GM23338 (cell line): ENCODE results near the gene RFK. TPM values are rescaled to one million over a fixed set of nuclear protein-coding genes. Genes with fewer than 3 reads are reported as not detected.

Source experiments
- ATAC-seq: fragments of 200-7000 bp; cut with Tn5 transposase; 3 replicates; pipeline ENCODE4 v1.9.1; 2020
- DNase-seq: peaks from one replicate; pipeline ENCODE4 v3.0.0-alpha.2; 2015; ENCODE audit warnings: low spot score
- H2AFZ ChIP-seq: fragments of 200-600 bp; sonication (generic); 2 replicates; pipeline ENCODE4 v1.8.0; 2016; ENCODE audit warnings: antibody characterized with exemption, mild to moderate bottlenecking, moderate library complexity
- H3F3A ChIP-seq: fragments of 200-600 bp; sonication (generic); replicated peaks from 2 replicates; pipeline ENCODE4 v1.8.0; 2017; ENCODE audit warnings: antibody characterized with exemption, mixed run types, low read depth
- H3K27ac ChIP-seq: fragments of 200-600 bp; sonication (generic); 2 replicates; pipeline ENCODE4 v1.6.1; 2016; ENCODE audit warnings: low read depth
- H3K27me3 ChIP-seq: fragments of 200-600 bp; sonication (generic); 2 replicates; pipeline ENCODE4 v1.8.0; 2016; ENCODE audit warnings: mild to moderate bottlenecking, mixed run types, moderate library complexity; ENCODE audit not compliant: insufficient read depth
- H3K36me3 ChIP-seq: fragments of 200-600 bp; sonication (generic); 2 replicates; pipeline ENCODE4 v1.8.0; 2016; ENCODE audit warnings: mild to moderate bottlenecking; ENCODE audit not compliant: insufficient read depth
- H3K4me1 ChIP-seq: fragments of 200-600 bp; sonication (generic); 2 replicates; pipeline ENCODE4 v1.8.0; 2016; ENCODE audit warnings: mild to moderate bottlenecking, moderate library complexity; ENCODE audit not compliant: insufficient read depth
- H3K4me2 ChIP-seq: fragments of 200-600 bp; sonication (generic); 2 replicates; pipeline ENCODE4 v1.7.1; 2017; ENCODE audit warnings: mixed run types
- H3K4me3 ChIP-seq: fragments of 200-600 bp; sonication (generic); 2 replicates; pipeline ENCODE4 v1.6.1; 2016; ENCODE audit warnings: mixed run types
- H3K79me2 ChIP-seq: fragments of 200-600 bp; sonication (generic); replicated peaks from 2 replicates; pipeline ENCODE4 v1.8.0; 2017; ENCODE audit warnings: mild to moderate bottlenecking; ENCODE audit not compliant: insufficient read depth
- H3K9me2 ChIP-seq: fragments of 200-600 bp; sonication (generic); 2 replicates; pipeline ENCODE4 v1.8.0; 2017; ENCODE audit not compliant: insufficient read depth
- H4K20me1 ChIP-seq: fragments of 200-600 bp; sonication (generic); replicated peaks from 2 replicates; pipeline ENCODE4 v1.8.0; 2017; ENCODE audit warnings: mild to moderate bottlenecking; ENCODE audit not compliant: insufficient read depth
- H3K27ac Mint-ChIP-seq: 2 replicates; pipeline ENCODE4 v1.8.0; 2020; ENCODE audit warnings: inconsistent platforms, mild to moderate bottlenecking, moderate library complexity, mixed read lengths
- H3K27me3 Mint-ChIP-seq: 3 replicates; pipeline ENCODE4 v1.8.0; 2022; ENCODE audit warnings: low read depth, mild to moderate bottlenecking, moderate library complexity, mixed read lengths, inconsistent platforms; ENCODE audit not compliant: insufficient read depth, poor library complexity
- H3K36me3 Mint-ChIP-seq: 3 replicates; pipeline ENCODE4 v1.8.0; 2021; ENCODE audit warnings: low read depth, mild to moderate bottlenecking, inconsistent platforms, moderate library complexity, mixed read lengths
- H3K4me1 Mint-ChIP-seq: 3 replicates; pipeline ENCODE4 v1.8.0; 2020; ENCODE audit warnings: mild to moderate bottlenecking, inconsistent platforms, mixed read lengths
- H3K4me3 Mint-ChIP-seq: 3 replicates; pipeline ENCODE4 v1.8.0; 2021; ENCODE audit warnings: moderate library complexity, mild to moderate bottlenecking, inconsistent platforms, mixed read lengths
- H3K9me3 Mint-ChIP-seq: 3 replicates; pipeline ENCODE4 v1.8.0; 2020; ENCODE audit warnings: moderate library complexity, mild to moderate bottlenecking, inconsistent platforms, mixed read lengths
- ETS1 ChIP-seq: IDR thresholded peaks from 2 replicates; pipeline ENCODE4 v1.6.1; 2016; ENCODE audit warnings: antibody characterized with exemption
- EZH2 ChIP-seq: fragments of 200-600 bp; sonication (generic); IDR thresholded peaks from one replicate; pipeline ENCODE4 v1.8.0; 2017; ENCODE audit warnings: antibody characterized with exemption, mild to moderate bottlenecking, low read depth; ENCODE audit not compliant: unreplicated experiment
- NANOG ChIP-seq: IDR thresholded peaks from 2 replicates; pipeline ENCODE4 v1.6.1; 2016; ENCODE audit warnings: antibody characterized with exemption, borderline replicate concordance
- POLR2AphosphoS5 ChIP-seq: IDR thresholded peaks from 2 replicates; pipeline ENCODE4 v1.6.1; 2016; ENCODE audit warnings: antibody characterized with exemption, low read depth
- ZNF331 ChIP-seq: fragments of 250-450 bp; sonication (Bioruptor Pico); IDR thresholded peaks from 2 replicates; pipeline ENCODE4 v1.5.0; 2020; ENCODE audit warnings: low read depth, mild to moderate bottlenecking, moderate library complexity
- ZNF462 ChIP-seq: fragments of 250-450 bp; sonication (Bioruptor Pico); IDR thresholded peaks from 2 replicates; pipeline ENCODE4 v1.5.0; 2020; ENCODE audit warnings: mild to moderate bottlenecking, moderate library complexity
- polyA plus RNA-seq: library from polyadenylated mRNA; unstranded; fragments of >200 nt; fragmentation: Nextera tagmentation; extraction: Ambion mirVana; gene quantifications from 2 replicates; pipeline ENCODE4 v1.2.1, GENCODE V29; 2016
- total RNA-seq: library from RNA; depleted of rRNA; stranded (reverse); fragments of >200 nt; shearing (Covaris generic); gene quantifications from 2 replicates; pipeline ENCODE4 v1.2.3, GENCODE V29; 2014

The RFK gene
- total and polyA plus RNA-seq, 2 experiments from 2014 or later: 15.2 to 15.4 TPM

DNA sequence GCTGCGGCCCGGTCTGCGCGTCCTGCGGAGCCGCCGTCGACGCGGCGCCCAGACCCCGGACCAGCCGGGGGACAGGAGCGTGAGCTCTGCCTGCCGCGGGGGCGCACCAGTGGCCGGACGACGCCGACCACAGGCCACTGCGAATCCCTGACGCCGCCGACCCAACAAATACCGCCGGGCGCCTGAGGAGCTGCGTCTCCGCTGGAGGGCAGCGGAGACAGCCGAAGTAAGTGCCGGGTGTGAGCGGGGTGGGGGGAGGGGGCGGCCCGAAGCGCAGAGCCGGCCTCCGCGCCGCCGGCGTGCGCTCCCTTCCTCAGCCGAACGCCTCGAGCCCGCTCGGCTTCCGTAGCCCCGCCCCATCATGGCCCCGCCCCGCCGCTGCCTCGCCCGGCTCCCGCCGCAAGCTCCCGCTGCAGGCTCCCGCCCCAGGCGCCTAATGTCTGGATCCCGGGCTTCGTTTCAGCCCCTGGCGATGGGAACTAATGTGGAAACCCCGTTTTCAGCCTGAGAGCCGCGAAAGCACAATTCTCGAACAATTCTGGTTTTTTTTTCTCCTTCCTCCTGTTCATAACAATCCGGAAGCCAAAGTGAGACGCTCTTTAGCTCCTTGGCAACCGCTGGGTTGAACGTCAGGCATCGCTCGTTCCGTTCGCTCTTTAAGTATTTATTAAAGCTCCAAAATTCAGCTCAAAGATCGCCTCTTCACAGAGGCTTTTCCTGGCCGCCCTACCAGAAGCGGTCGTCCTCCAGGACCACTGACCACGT lies at the start of gene RFK (continued):
- no peak for TF ChIP-seq ZNF462

- H3K27ac Mint-ChIP-seq: no peak overlapping the region
Observed at GRCh38 chr9:76443887-76444286, 49.7 kb upstream of the RFK start.

More at GRCh38 chr9:76443887-76444286, 49.7 kb upstream of the RFK start:
- Histone ChIP-seq H4K20me1 (no peaks in the 10 kb centered on the region), H3K27ac (no peak overlapping the region), H3K4me1 (no peaks in the 10 kb centered on the region), H3K36me3 (no peaks in the 10 kb centered on the region), H3F3A (no peaks in the 10 kb centered on the region), H2AFZ (no peak overlapping the region), H3K9me2 (no peaks in the 10 kb centered on the region), H3K79me2 (no peaks in the 10 kb centered on the region), H3K4me2 (no peak overlapping the region), H3K27me3 (no peaks in the 10 kb centered on the region), H3K4me3 (no peak overlapping the region)
- no peaks in the 10 kb centered on the region for H3K4me1 Mint-ChIP-seq
- peaks cover 12% of the 10 kb centered on the region for H3K36me3 Mint-ChIP-seq
- DNase-seq: no peak
- no peak for TF ChIP-seq ETS1
- TF ChIP-seq ZNF331 (CRISPR knock-in tag): no peak
- TF ChIP-seq POLR2AphosphoS5: no peak
- no peak for TF ChIP-seq NANOG
- no peak for TF ChIP-seq EZH2
- no peak overlapping the region for H3K4me3 Mint-ChIP-seq
- ATAC-seq: no peak
- no peaks in the 10 kb centered on the region for H3K27me3 Mint-ChIP-seq
- H3K9me3 Mint-ChIP-seq: peaks cover 21% of the 10 kb centered on the region
